Natural killer cell (primary cell): ENCODE data around the gene CEMIP. TPM values are rescaled to one million over a fixed set of nuclear protein-coding genes. Genes with fewer than 3 reads are reported as not detected.

Source experiments
- ATAC-seq, 3 donors: fragments of 150-1000 bp in 2 of 3; fragments of 200-7000 bp in 1 of 3; cut with Tn5 transposase; 1 replicate in 1 of 3; 2 replicates in 2 of 3; pipeline ENCODE4 v1.10.0; 2021; ENCODE audit warnings: mild to moderate bottlenecking in 2 of 3, moderate library complexity in 2 of 3
- DNase-seq, 2 donors: peaks; one replicate each; pipeline versions ENCODE4 v3.0.0 to v3.0.0-alpha.2; 2013 to 2021; ENCODE audit warnings: mixed read lengths in 1 of 2
- H3K27ac ChIP-seq: one replicate; pipeline ENCODE4 v1.5.1; 2013; ENCODE audit warnings: mild to moderate bottlenecking, low read length
- H3K27me3 ChIP-seq: one replicate; pipeline ENCODE4 v1.6.1; 2013; ENCODE audit warnings: low read length; ENCODE audit not compliant: control insufficient read depth, insufficient read depth
- H3K36me3 ChIP-seq: one replicate; pipeline ENCODE4 v1.6.1; 2013; ENCODE audit warnings: low read length; ENCODE audit not compliant: control insufficient read depth, insufficient read depth
- H3K4me1 ChIP-seq: one replicate; pipeline ENCODE4 v1.6.1; 2013; ENCODE audit warnings: low read length; ENCODE audit not compliant: control insufficient read depth, insufficient read depth
- H3K4me3 ChIP-seq: one replicate; pipeline ENCODE4 v1.5.1; 2013; ENCODE audit warnings: low read length
- H3K9me3 ChIP-seq: one replicate; pipeline ENCODE4 v1.6.1; 2013; ENCODE audit warnings: low read length; ENCODE audit not compliant: control insufficient read depth, insufficient read depth
- H3K27ac Mint-ChIP-seq, 2 donors: one replicate each; pipeline ENCODE4 v1.8.0; 2022; ENCODE audit warnings: mild to moderate bottlenecking in 2 of 2, mixed read lengths in 2 of 2, moderate library complexity in 1 of 2
- H3K27me3 Mint-ChIP-seq, 2 donors: one replicate each; pipeline ENCODE4 v1.8.0; 2022; ENCODE audit warnings: low read depth in 2 of 2, mixed read lengths in 2 of 2
- H3K36me3 Mint-ChIP-seq: one replicate; pipeline ENCODE4 v1.8.0; 2022; ENCODE audit warnings: mixed read lengths
- H3K4me1 Mint-ChIP-seq, 2 donors: one replicate each; pipeline ENCODE4 v1.8.0; 2022; ENCODE audit warnings: mixed read lengths in 2 of 2
- H3K4me3 Mint-ChIP-seq: one replicate; pipeline ENCODE4 v1.8.0; 2022; ENCODE audit warnings: mild to moderate bottlenecking, moderate library complexity, mixed read lengths
- H3K9me3 Mint-ChIP-seq, 2 donors: one replicate each; pipeline ENCODE4 v1.8.0; 2022; ENCODE audit warnings: mixed read lengths in 2 of 2
- WGBS: methylation state at CpG from one replicate; pipeline ENCODE4 v1.1.7; 2013; ENCODE audit warnings: missing lambda C conversion rate; ENCODE audit not compliant: insufficient coverage; 5-methylcytosine and 5-hydroxymethylcytosine counted together
- intact Hi-C: fragments of 100-400 bp; cut with micrococcal nuclease; formaldehyde crosslinking; loops from one replicate; pipeline ENCODE4 v1.14.2; 2022
- total RNA-seq, 4 donors: library from RNA; stranded (reverse); fragments of 120-200 nt in 1 of 4; gene quantifications; one replicate each; pipeline versions ENCODE4 v1.2.3 to v1.2.4, GENCODE V29; 2013 to 2022
- TF ChIP-seq, protein P1 (sequence below): fragments of 200-600 bp; IDR thresholded peaks from one replicate; pipeline ENCODE4 v1.8.0; 2022; ENCODE audit warnings: antibody characterized with exemption

Gene CEMIP
- total RNA-seq, 3 donors from 2014 or later (not counting 1 experiment from before 2014, with no cell fraction given): 0.07 to 0.82 TPM; not detected in 1

DNA sequence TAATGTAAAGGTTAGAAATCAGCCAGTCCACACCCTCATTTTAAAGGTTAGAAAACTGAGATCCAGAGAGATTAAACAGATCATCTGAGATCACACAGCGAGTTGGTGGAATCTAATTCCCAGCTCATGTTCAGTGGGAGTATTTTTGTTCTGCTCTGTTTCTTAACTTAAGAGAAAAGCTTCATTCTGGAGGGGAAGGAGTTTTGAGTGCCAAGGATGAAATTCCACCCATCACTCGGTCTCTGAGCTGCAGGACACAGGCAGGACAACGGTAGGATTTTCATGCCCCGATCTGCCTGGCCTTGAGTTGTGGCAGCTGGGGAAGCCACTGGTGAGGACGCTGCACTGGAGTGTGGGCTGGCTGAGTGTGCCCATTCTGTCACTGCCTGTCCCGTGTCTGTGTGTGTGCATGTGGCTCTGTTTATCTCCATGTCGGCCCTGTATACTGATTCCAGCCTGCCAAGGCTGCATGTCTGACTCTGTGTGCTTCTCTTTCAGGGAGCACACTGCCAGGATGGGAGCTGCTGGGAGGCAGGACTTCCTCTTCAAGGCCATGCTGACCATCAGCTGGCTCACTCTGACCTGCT lies 94.3 kb downstream of the CEMIP start:
- no peak for DNase-seq
- peaks cover 9 to 18% of the 10 kb centered on the region in 2 donors for H3K27me3 Mint-ChIP-seq
- 83% methylated on average over 7 of the region's 7 CpGs for WGBS
- Histone ChIP-seq H3K27me3 (no peaks in the 10 kb centered on the region), H3K27ac (no peak overlapping the region), H3K9me3 (no peaks in the 10 kb centered on the region), H3K4me1 (no peaks in the 10 kb centered on the region), H3K4me3 (no peak overlapping the region), H3K36me3 (no peaks in the 10 kb centered on the region)
- intact Hi-C loops: no loop called here
- no peaks in the 10 kb centered on the region for H3K36me3 Mint-ChIP-seq
- TF ChIP-seq, protein P1, sequence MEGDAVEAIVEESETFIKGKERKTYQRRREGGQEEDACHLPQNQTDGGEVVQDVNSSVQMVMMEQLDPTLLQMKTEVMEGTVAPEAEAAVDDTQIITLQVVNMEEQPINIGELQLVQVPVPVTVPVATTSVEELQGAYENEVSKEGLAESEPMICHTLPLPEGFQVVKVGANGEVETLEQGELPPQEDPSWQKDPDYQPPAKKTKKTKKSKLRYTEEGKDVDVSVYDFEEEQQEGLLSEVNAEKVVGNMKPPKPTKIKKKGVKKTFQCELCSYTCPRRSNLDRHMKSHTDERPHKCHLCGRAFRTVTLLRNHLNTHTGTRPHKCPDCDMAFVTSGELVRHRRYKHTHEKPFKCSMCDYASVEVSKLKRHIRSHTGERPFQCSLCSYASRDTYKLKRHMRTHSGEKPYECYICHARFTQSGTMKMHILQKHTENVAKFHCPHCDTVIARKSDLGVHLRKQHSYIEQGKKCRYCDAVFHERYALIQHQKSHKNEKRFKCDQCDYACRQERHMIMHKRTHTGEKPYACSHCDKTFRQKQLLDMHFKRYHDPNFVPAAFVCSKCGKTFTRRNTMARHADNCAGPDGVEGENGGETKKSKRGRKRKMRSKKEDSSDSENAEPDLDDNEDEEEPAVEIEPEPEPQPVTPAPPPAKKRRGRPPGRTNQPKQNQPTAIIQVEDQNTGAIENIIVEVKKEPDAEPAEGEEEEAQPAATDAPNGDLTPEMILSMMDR: no peak
- no peak overlapping the region for H3K27ac Mint-ChIP-seq
- H3K9me3 Mint-ChIP-seq: no peaks in the 10 kb centered on the region
- ATAC-seq: no peak
- H3K4me3 Mint-ChIP-seq: no peak overlapping the region
- H3K4me1 Mint-ChIP-seq: no peaks in the 10 kb centered on the region

DNA sequence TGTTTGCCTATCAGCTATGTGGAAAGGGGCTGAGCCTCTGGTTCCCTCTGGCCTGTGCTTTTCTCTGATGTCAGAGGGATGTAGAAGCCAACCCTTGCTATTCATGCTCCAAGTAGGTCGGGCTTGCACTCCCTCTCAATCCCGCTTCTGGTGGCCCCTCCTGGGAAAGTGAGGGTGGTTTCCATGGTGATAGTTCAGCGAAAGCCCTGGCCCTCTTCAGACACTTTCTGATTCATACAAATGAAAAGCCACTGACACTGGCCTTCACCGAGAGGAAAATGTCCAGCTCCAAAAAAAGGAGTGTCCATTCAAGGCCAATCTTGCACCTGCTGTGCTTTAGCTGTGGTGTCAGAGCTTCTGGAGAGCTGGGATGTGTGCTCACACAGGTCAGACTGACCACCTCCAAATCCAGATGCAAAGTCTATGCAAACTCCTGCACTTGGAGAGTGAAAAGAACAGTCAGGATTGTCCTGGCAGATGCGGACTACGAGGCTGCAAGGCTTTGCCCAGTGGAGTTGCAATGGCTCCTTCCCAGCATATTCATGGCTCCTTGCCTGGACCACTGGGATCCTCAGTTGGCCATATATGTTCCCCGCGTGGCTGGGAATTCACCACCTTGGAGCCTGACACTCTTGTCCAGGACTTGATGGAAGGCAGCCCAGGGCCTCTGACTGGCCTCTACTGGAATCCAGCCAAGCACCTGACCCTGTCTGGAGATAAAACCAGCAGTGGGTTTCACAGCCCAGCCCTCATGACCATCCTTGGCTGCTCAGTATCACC lies 96.6 kb downstream of the CEMIP start:
- Mint-ChIP-seq H3K27me3 (peaks cover 9 to 18% of the 10 kb centered on the region in 2 donors), H3K27ac (no peak overlapping the region), H3K9me3 (no peaks in the 10 kb centered on the region), H3K4me1 (no peaks in the 10 kb centered on the region), H3K4me3 (no peak overlapping the region), H3K36me3 (no peaks in the 10 kb centered on the region)
- intact Hi-C loops: no loop called here
- no peaks in the 10 kb centered on the region for H3K36me3 ChIP-seq
- H3K27me3 ChIP-seq: no peaks in the 10 kb centered on the region
- TF ChIP-seq, protein P1: no peak
- H3K9me3 ChIP-seq: no peaks in the 10 kb centered on the region
- WGBS: 84% methylated on average over 8 of the region's 8 CpGs
- no peaks in the 10 kb centered on the region for H3K4me1 ChIP-seq
- ATAC-seq: no peak
- DNase-seq: no peak
- H3K27ac ChIP-seq: no peak overlapping the region
- H3K4me3 ChIP-seq: no peak overlapping the region

DNA sequence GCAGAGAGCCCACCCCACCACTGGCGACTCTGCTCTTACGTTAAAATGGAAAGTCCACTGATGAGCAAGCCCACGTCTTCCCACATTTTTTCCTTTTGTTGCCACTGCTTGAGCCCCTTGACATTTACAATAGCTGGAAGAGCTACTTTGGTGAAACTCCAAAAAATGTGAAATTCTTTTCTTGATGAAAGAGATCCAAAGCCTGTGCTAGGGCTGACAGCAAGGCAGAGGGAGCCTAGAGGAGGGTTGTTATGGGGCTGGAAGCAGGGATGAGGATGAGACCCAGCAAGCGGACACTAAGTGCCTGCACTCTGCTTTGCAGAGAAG lies 97.1 kb downstream of the CEMIP start:
- TF ChIP-seq, protein P1: no peak
- H3K27ac Mint-ChIP-seq: no peak overlapping the region
- intact Hi-C loops: no loop called here
- H3K27me3 Mint-ChIP-seq: peaks cover 9 to 18% of the 10 kb centered on the region in 2 donors
- H3K36me3 Mint-ChIP-seq: no peaks in the 10 kb centered on the region
- no peaks in the 10 kb centered on the region for H3K4me1 Mint-ChIP-seq
- DNase-seq (no peak), ATAC-seq (no peak)
- Histone ChIP-seq H3K27ac (no peak overlapping the region), H3K4me1 (no peaks in the 10 kb centered on the region), H3K9me3 (no peaks in the 10 kb centered on the region), H3K4me3 (no peak overlapping the region), H3K36me3 (no peaks in the 10 kb centered on the region), H3K27me3 (no peaks in the 10 kb centered on the region)
- H3K4me3 Mint-ChIP-seq: no peak overlapping the region
- no peaks in the 10 kb centered on the region for H3K9me3 Mint-ChIP-seq
- WGBS: 92% methylated on average over 4 of the region's 4 CpGs
